GM23248 (cell line): ENCODE data around the gene SON. TPM values are rescaled to one million over a fixed set of nuclear protein-coding genes. Genes with fewer than 3 reads are reported as not detected.
"Not testable (repeated sequence)": the region's sequence is repeated elsewhere in the genome, so short reads cannot be mapped to it uniquely, and the experiment has no call there.

ENCODE experiments used
- DNase-seq: peaks from one replicate; pipeline ENCODE4 v3.0.0-alpha.2; 2015
- H2AFZ ChIP-seq: fragments of 200-600 bp; sonication (generic); 2 replicates; pipeline ENCODE4 v1.6.1; 2016; ENCODE audit warnings: antibody characterized with exemption
- H3F3A ChIP-seq: fragments of 200-600 bp; sonication (generic); 2 replicates; pipeline ENCODE4 v1.6.1; 2016; ENCODE audit warnings: mild to moderate bottlenecking, antibody characterized with exemption, mixed run types; ENCODE audit not compliant: insufficient read depth
- H3K27ac ChIP-seq: fragments of 200-600 bp; sonication (generic); 2 replicates; pipeline ENCODE4 v1.5.1; 2016; ENCODE audit warnings: mild to moderate bottlenecking
- H3K27me3 ChIP-seq: fragments of 200-600 bp; sonication (generic); replicated peaks from 2 replicates; pipeline ENCODE4 v1.6.1; 2016; ENCODE audit warnings: mild to moderate bottlenecking; ENCODE audit not compliant: insufficient read depth
- H3K36me3 ChIP-seq: fragments of 200-600 bp; sonication (generic); 2 replicates; pipeline ENCODE4 v1.6.1; 2016; ENCODE audit warnings: low read depth, mild to moderate bottlenecking
- H3K4me1 ChIP-seq: fragments of 200-600 bp; sonication (generic); 2 replicates; pipeline ENCODE4 v1.6.1; 2016; ENCODE audit warnings: mild to moderate bottlenecking; ENCODE audit not compliant: insufficient read depth
- H3K4me2 ChIP-seq: fragments of 200-600 bp; sonication (generic); one replicate; pipeline ENCODE4 v1.6.1; 2016; ENCODE audit warnings: mild to moderate bottlenecking; ENCODE audit not compliant: unreplicated experiment
- H3K4me3 ChIP-seq: fragments of 200-600 bp; sonication (generic); 2 replicates; pipeline ENCODE4 v1.5.1; 2016; ENCODE audit warnings: mild to moderate bottlenecking
- H3K79me2 ChIP-seq: fragments of 200-600 bp; sonication (generic); 2 replicates; pipeline ENCODE4 v1.6.1; 2016; ENCODE audit warnings: mild to moderate bottlenecking; ENCODE audit not compliant: insufficient read depth
- H3K9ac ChIP-seq: fragments of 200-600 bp; sonication (generic); 2 replicates; pipeline ENCODE4 v1.6.1; 2016; ENCODE audit warnings: mild to moderate bottlenecking
- H3K9me2 ChIP-seq: fragments of 200-600 bp; sonication (generic); 2 replicates; pipeline ENCODE4 v1.6.1; 2016; ENCODE audit warnings: mixed run types, mild to moderate bottlenecking, moderate library complexity; ENCODE audit not compliant: insufficient read depth
- H3K9me3 ChIP-seq: fragments of 200-600 bp; sonication (generic); one replicate; pipeline ENCODE4 v1.6.1; 2017; ENCODE audit warnings: low read depth
- H4K20me1 ChIP-seq: fragments of 200-600 bp; sonication (generic); 2 replicates; pipeline ENCODE4 v1.6.0; 2016; ENCODE audit not compliant: insufficient read depth
- EZH2 ChIP-seq: fragments of 200-600 bp; sonication (generic); IDR thresholded peaks from 2 replicates; pipeline ENCODE4 v1.6.1; 2018; ENCODE audit warnings: antibody characterized with exemption, mild to moderate bottlenecking; ENCODE audit not compliant: insufficient read depth, poor library complexity, severe bottlenecking
- EZH2phosphoT487 ChIP-seq: fragments of 200-600 bp; sonication (generic); IDR thresholded peaks from 2 replicates; pipeline ENCODE4 v1.6.1; 2018; ENCODE audit warnings: antibody characterized with exemption, moderate library complexity, mild to moderate bottlenecking, low read depth; ENCODE audit not compliant: insufficient read depth
- WGBS, 2 experiments: methylation state at CpG; one replicate each; pipeline ENCODE4 v1.1.6; 2015 to 2017; ENCODE audit warnings: low lambda C conversion rate in 2 of 2, low coverage in 1 of 2; ENCODE audit errors: missing lambda C conversion rate in 2 of 2; 5-methylcytosine and 5-hydroxymethylcytosine counted together
- in situ Hi-C: fragments of 300-500 bp; cut with MboI; formaldehyde crosslinking; loops from 2 replicates; pipeline ENCODE4 v1.15.0; 2020
- polyA plus RNA-seq: library from polyadenylated mRNA; unstranded; fragments of >200 nt; fragmentation: Nextera tagmentation; extraction: Ambion mirVana; gene quantifications from 2 replicates; pipeline ENCODE4 v1.2.1, GENCODE V29; 2016
- total RNA-seq: library from RNA; depleted of rRNA; stranded (reverse); fragments of >200 nt; shearing (Covaris generic); gene quantifications from 2 replicates; pipeline ENCODE4 v1.2.3, GENCODE V29; 2014

SON gene
- total and polyA plus RNA-seq, 2 experiments from 2014 or later: 106 to 336 TPM

GRCh38 chr21:33496345-33496744 is 46.5 kb upstream of the SON start:
- H2AFZ ChIP-seq: no peak overlapping the region
- H3K4me1 ChIP-seq: no peaks in the 10 kb centered on the region
- H3F3A ChIP-seq: no peaks in the 10 kb centered on the region
- H3K27me3 ChIP-seq: no peaks in the 10 kb centered on the region
- H3K36me3 ChIP-seq: no peaks in the 10 kb centered on the region
- H3K9ac ChIP-seq: no peak overlapping the region
- H3K4me3 ChIP-seq: no peak overlapping the region
- H3K9me3 ChIP-seq: no peaks in the 10 kb centered on the region
- TF ChIP-seq EZH2phosphoT487 (no peak), EZH2 (no peak)
- in situ Hi-C loops: no loop called here
- WGBS, 2 experiments: 72 to 80% methylated on average over 7 of the region's 7 CpGs
- no peaks in the 10 kb centered on the region for H4K20me1 ChIP-seq
- H3K9me2 ChIP-seq: no peaks in the 10 kb centered on the region
- H3K4me2 ChIP-seq: no peak overlapping the region
- H3K79me2 ChIP-seq: no peaks in the 10 kb centered on the region
- no peak for DNase-seq
- H3K27ac ChIP-seq: no peak overlapping the region

GRCh38 chr21:33505833-33506232 is 37.0 kb upstream of the SON start:
- Histone ChIP-seq H3K36me3 (peaks cover 53% of the 10 kb centered on the region), H3K4me1 (no peaks in the 10 kb centered on the region), H3K9me3 (no peaks in the 10 kb centered on the region), H3K27me3 (no peaks in the 10 kb centered on the region), H3K79me2 (no peaks in the 10 kb centered on the region), H3K9me2 (no peaks in the 10 kb centered on the region), H3K9ac (no peak overlapping the region), H3K27ac (no peak overlapping the region), H3K4me2 (no peak overlapping the region), H3K4me3 (no peak overlapping the region), H3F3A (no peaks in the 10 kb centered on the region), H2AFZ (no peak overlapping the region), H4K20me1 (no peaks in the 10 kb centered on the region)
- WGBS, 2 experiments: 90 to 92% methylated on average over 8 of the region's 8 CpGs
- in situ Hi-C loops: no loop called here
- no peak for DNase-seq
- TF ChIP-seq EZH2phosphoT487: no peak
- TF ChIP-seq EZH2: no peak

GRCh38 chr21:33507003-33507402 is 35.8 kb upstream of the SON start:
- H3K4me3 ChIP-seq, H3K79me2 ChIP-seq, H3K27ac ChIP-seq, in situ Hi-C loops, H4K20me1 ChIP-seq, H3K4me1 ChIP-seq, H3K9ac ChIP-seq, H3K4me2 ChIP-seq, DNase-seq, H3K27me3 ChIP-seq, H3K9me2 ChIP-seq, H2AFZ ChIP-seq, H3K9me3 ChIP-seq, H3F3A ChIP-seq: not testable (repeated sequence)
- WGBS, 2 experiments: 90 to 100% methylated on average over 1 of the region's 1 CpG
- H3K36me3 ChIP-seq: peaks cover 64% of the 10 kb centered on the region

- peaks cover 66% of the 10 kb centered on the region for H3K36me3 ChIP-seq
- no peak overlapping the region for H2AFZ ChIP-seq
- H3K9ac ChIP-seq: no peak overlapping the region
- H3K9me3 ChIP-seq: no peaks in the 10 kb centered on the region
- no peak overlapping the region for H3K4me3 ChIP-seq
- no peaks in the 10 kb centered on the region for H3F3A ChIP-seq
- no peaks in the 10 kb centered on the region for H3K27me3 ChIP-seq
- H3K4me1 ChIP-seq: no peaks in the 10 kb centered on the region
- no peak for DNase-seq
- 98 to 99% methylated on average over 8 of the region's 8 CpGs for WGBS, 2 experiments
- in situ Hi-C loops: no loop called here
- H3K27ac ChIP-seq: no peak overlapping the region
- H3K4me2 ChIP-seq: no peak overlapping the region
- TF ChIP-seq EZH2 (no peak), EZH2phosphoT487 (no peak)
- H4K20me1 ChIP-seq: no peaks in the 10 kb centered on the region; the same call in 1 of the 2 replicates
- H3K9me2 ChIP-seq: no peaks in the 10 kb centered on the region
- no peaks in the 10 kb centered on the region for H3K79me2 ChIP-seq
Observed at GRCh38 chr21:33510826-33511225, 32.0 kb upstream of the SON start.

- H3K9me2 ChIP-seq: no peaks in the 10 kb centered on the region
- no peak overlapping the region for H3K4me3 ChIP-seq
- no peak for TF ChIP-seq EZH2
- no peak for TF ChIP-seq EZH2phosphoT487
- no peaks in the 10 kb centered on the region for H3K27me3 ChIP-seq
- H3K79me2 ChIP-seq: no peaks in the 10 kb centered on the region
- no peak for DNase-seq
- no peaks in the 10 kb centered on the region for H3K9me3 ChIP-seq
- H3F3A ChIP-seq: no peaks in the 10 kb centered on the region
- in situ Hi-C loops: no loop called here
- no peaks in the 10 kb centered on the region; the same call in 1 of the 2 replicates for H4K20me1 ChIP-seq
- H3K9ac ChIP-seq: no peak overlapping the region
- H3K36me3 ChIP-seq: peaks cover 66% of the 10 kb centered on the region
- no peak overlapping the region for H3K27ac ChIP-seq
- no peaks in the 10 kb centered on the region for H3K4me1 ChIP-seq
- no peak overlapping the region for H2AFZ ChIP-seq
- WGBS, 2 experiments: 96 to 100% methylated on average over 4 of the region's 4 CpGs
- H3K4me2 ChIP-seq: no peak overlapping the region
Observed at GRCh38 chr21:33511639-33512038, 31.2 kb upstream of the SON start.
